Hepatocyte (in vitro differentiated cells): ENCODE results near the gene CELF4. TPM values are rescaled to one million over a fixed set of nuclear protein-coding genes. Genes with fewer than 3 reads are reported as not detected.

Experiments
- DNase-seq: peaks from one replicate; pipeline ENCODE4 v3.0.0-alpha.2; 2016; ENCODE audit warnings: low spot score
- H2AFZ ChIP-seq: fragments of 200-600 bp; sonication (generic); 2 replicates; pipeline ENCODE4 v1.6.0; 2016; ENCODE audit warnings: antibody characterized with exemption, mild to moderate bottlenecking
- H3K27ac ChIP-seq: fragments of 200-600 bp; sonication (generic); 2 replicates; pipeline ENCODE4 v1.5.1; 2016; ENCODE audit warnings: mild to moderate bottlenecking
- H3K27me3 ChIP-seq: fragments of 200-600 bp; sonication (generic); 2 replicates; pipeline ENCODE4 v1.6.1; 2016
- H3K36me3 ChIP-seq: fragments of 200-600 bp; sonication (generic); replicated peaks from 2 replicates; pipeline ENCODE4 v1.5.1; 2016; ENCODE audit warnings: low read depth; ENCODE audit not compliant: insufficient read depth
- H3K4me1 ChIP-seq: fragments of 200-600 bp; sonication (generic); 2 replicates; pipeline ENCODE4 v1.5.1; 2016; ENCODE audit warnings: mild to moderate bottlenecking, moderate library complexity; ENCODE audit not compliant: insufficient read depth
- H3K4me2 ChIP-seq: fragments of 200-600 bp; sonication (generic); 2 replicates; pipeline ENCODE4 v1.6.0; 2016
- H3K4me3 ChIP-seq: fragments of 200-600 bp; sonication (generic); 2 replicates; pipeline ENCODE4 v1.5.1; 2016; ENCODE audit warnings: mild to moderate bottlenecking
- H3K79me2 ChIP-seq: fragments of 200-600 bp; sonication (generic); 2 replicates; pipeline ENCODE4 v1.6.0; 2017; ENCODE audit warnings: mild to moderate bottlenecking
- H3K9me2 ChIP-seq: fragments of 200-600 bp; sonication (generic); replicated peaks from 2 replicates; pipeline ENCODE4 v1.6.0; 2017; ENCODE audit warnings: mild to moderate bottlenecking; ENCODE audit not compliant: insufficient read depth
- H3K9me3 ChIP-seq: fragments of 200-600 bp; sonication (generic); 2 replicates; pipeline ENCODE4 v1.5.1; 2016; ENCODE audit warnings: low read depth, mild to moderate bottlenecking
- H4K20me1 ChIP-seq: fragments of 200-600 bp; sonication (generic); 2 replicates; pipeline ENCODE4 v1.6.0; 2016; ENCODE audit warnings: mild to moderate bottlenecking; ENCODE audit not compliant: insufficient read depth, poor library complexity, severe bottlenecking
- EZH2 ChIP-seq: fragments of 200-600 bp; sonication (generic); IDR thresholded peaks from 2 replicates; pipeline ENCODE4 v1.6.1; 2016; ENCODE audit warnings: antibody characterized with exemption, mild to moderate bottlenecking, borderline replicate concordance
- EZH2phosphoT487 ChIP-seq: fragments of 200-600 bp; sonication (generic); IDR thresholded peaks from one replicate; pipeline ENCODE4 v1.6.1; 2018; ENCODE audit warnings: antibody characterized with exemption, mild to moderate bottlenecking, low read depth, moderate library complexity; ENCODE audit not compliant: unreplicated experiment, severe bottlenecking
- WGBS: methylation state at CpG from one replicate; pipeline ENCODE4 v1.1.6; 2016; ENCODE audit warnings: low lambda C conversion rate; ENCODE audit errors: missing lambda C conversion rate; 5-methylcytosine and 5-hydroxymethylcytosine counted together
- polyA plus RNA-seq: library from polyadenylated mRNA; unstranded; fragments of >200 nt; fragmentation: Nextera tagmentation; extraction: Ambion mirVana; gene quantifications from 2 replicates; pipeline ENCODE4 v1.2.1, GENCODE V29; 2016
- total RNA-seq: library from RNA; depleted of rRNA; stranded (reverse); fragments of >200 nt; gene quantifications from 2 replicates; pipeline ENCODE4 v1.2.3, GENCODE V29; 2014
- TF ChIP-seq, protein P1 (sequence below): fragments of 200-600 bp; sonication (generic); IDR thresholded peaks from 2 replicates; pipeline ENCODE4 v1.5.1; 2016; ENCODE audit warnings: antibody characterized with exemption, mild to moderate bottlenecking; ENCODE audit not compliant: poor library complexity

CELF4 gene
- total and polyA plus RNA-seq, 2 experiments from 2014 or later, result 1.3 to 2.9 TPM

GRCh38 chr18:37449618-37450017 lies 116.0 kb downstream of the CELF4 start:
- H3K4me1 ChIP-seq, result peaks cover 36% of the 10 kb centered on the region
- no peak for DNase-seq
- 83% methylated on average over 2 of the region's 2 CpGs for WGBS
- no peak overlapping the region for H3K4me3 ChIP-seq
- H3K36me3 ChIP-seq, result no peaks in the 10 kb centered on the region
- no peaks in the 10 kb centered on the region for H3K79me2 ChIP-seq
- no peaks in the 10 kb centered on the region for H4K20me1 ChIP-seq
- no peak overlapping the region for H2AFZ ChIP-seq
- H3K27me3 ChIP-seq, result no peaks in the 10 kb centered on the region
- H3K9me3 ChIP-seq, result no peaks in the 10 kb centered on the region
- TF ChIP-seq EZH2phosphoT487 (no peak), EZH2 (no peak)
- TF ChIP-seq, protein P1, sequence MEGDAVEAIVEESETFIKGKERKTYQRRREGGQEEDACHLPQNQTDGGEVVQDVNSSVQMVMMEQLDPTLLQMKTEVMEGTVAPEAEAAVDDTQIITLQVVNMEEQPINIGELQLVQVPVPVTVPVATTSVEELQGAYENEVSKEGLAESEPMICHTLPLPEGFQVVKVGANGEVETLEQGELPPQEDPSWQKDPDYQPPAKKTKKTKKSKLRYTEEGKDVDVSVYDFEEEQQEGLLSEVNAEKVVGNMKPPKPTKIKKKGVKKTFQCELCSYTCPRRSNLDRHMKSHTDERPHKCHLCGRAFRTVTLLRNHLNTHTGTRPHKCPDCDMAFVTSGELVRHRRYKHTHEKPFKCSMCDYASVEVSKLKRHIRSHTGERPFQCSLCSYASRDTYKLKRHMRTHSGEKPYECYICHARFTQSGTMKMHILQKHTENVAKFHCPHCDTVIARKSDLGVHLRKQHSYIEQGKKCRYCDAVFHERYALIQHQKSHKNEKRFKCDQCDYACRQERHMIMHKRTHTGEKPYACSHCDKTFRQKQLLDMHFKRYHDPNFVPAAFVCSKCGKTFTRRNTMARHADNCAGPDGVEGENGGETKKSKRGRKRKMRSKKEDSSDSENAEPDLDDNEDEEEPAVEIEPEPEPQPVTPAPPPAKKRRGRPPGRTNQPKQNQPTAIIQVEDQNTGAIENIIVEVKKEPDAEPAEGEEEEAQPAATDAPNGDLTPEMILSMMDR, result no peak
- peak overlapping the region; percentile 86 for H3K27ac ChIP-seq
- H3K4me2 ChIP-seq, result no peak overlapping the region
- no peaks in the 10 kb centered on the region for H3K9me2 ChIP-seq

GRCh38 chr18:37448946-37449345 lies 116.7 kb downstream of the CELF4 start:
- no peak overlapping the region for H3K27ac ChIP-seq
- no peak overlapping the region for H3K4me3 ChIP-seq
- no peak overlapping the region for H2AFZ ChIP-seq
- no peaks in the 10 kb centered on the region for H3K27me3 ChIP-seq
- H4K20me1 ChIP-seq, result no peaks in the 10 kb centered on the region
- 92% methylated on average over 4 of the region's 4 CpGs for WGBS
- no peaks in the 10 kb centered on the region for H3K79me2 ChIP-seq
- no peak for DNase-seq
- peaks cover 35% of the 10 kb centered on the region for H3K4me1 ChIP-seq
- no peaks in the 10 kb centered on the region for H3K9me3 ChIP-seq
- no peaks in the 10 kb centered on the region for H3K9me2 ChIP-seq
- no peaks in the 10 kb centered on the region for H3K36me3 ChIP-seq
- H3K4me2 ChIP-seq, result no peak overlapping the region
- TF ChIP-seq EZH2phosphoT487, result no peak

GRCh38 chr18:37447962-37448888 lies 117.4 kb downstream of the CELF4 start:
- H3K79me2 ChIP-seq, result no peaks in the 10 kb centered on the region
- H3K9me3 ChIP-seq, result no peaks in the 10 kb centered on the region
- 90% methylated on average over 22 of the region's 22 CpGs for WGBS
- H3K36me3 ChIP-seq, result no peaks in the 10 kb centered on the region
- no peaks in the 10 kb centered on the region for H3K9me2 ChIP-seq
- no peak overlapping the region for H3K27ac ChIP-seq
- peaks cover 28% of the 10 kb centered on the region for H3K4me1 ChIP-seq
- TF ChIP-seq EZH2phosphoT487, result no peak
- no peak for TF ChIP-seq EZH2
- TF ChIP-seq, protein P1, result no peak
- H3K4me2 ChIP-seq, result no peak overlapping the region
- no peaks in the 10 kb centered on the region for H4K20me1 ChIP-seq
- H3K27me3 ChIP-seq, result peaks cover under 1% of the 10 kb centered on the region
- DNase-seq, result no peak
- H3K4me3 ChIP-seq, result no peak overlapping the region
- no peak overlapping the region for H2AFZ ChIP-seq

DNA sequence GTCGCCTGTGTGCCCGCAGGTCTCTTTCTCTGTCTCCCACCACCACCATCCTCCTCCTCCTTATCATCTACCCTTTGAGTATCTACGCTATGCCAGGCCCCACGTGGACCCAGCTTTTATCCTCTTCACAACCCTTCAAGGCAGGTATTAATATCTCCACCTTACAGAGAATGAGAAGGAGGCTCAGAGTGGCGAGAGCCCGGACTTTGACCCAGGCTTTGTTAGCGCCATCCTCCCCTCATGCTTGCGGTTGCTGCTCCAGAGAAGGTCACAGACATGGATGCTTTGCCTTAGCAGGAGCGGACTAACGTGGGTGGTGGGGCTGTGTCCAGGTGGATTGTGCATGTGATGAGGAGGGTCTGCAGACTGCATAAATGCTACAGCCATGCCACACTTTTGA lies 119.8 kb downstream of the CELF4 start:
- H3K9me2 ChIP-seq, result no peaks in the 10 kb centered on the region
- no peaks in the 10 kb centered on the region for H3K36me3 ChIP-seq
- TF ChIP-seq, protein P1, result no peak
- TF ChIP-seq EZH2phosphoT487 (no peak), EZH2 (no peak)
- H3K4me3 ChIP-seq, result no peak overlapping the region
- no peak overlapping the region for H3K27ac ChIP-seq
- peaks cover 12% of the 10 kb centered on the region for H3K4me1 ChIP-seq
- no peaks in the 10 kb centered on the region for H3K79me2 ChIP-seq
- H2AFZ ChIP-seq, result no peak overlapping the region
- no peaks in the 10 kb centered on the region for H3K9me3 ChIP-seq
- 88% methylated on average over 10 of the region's 10 CpGs for WGBS
- peak; percentile 27 for DNase-seq
- no peak overlapping the region for H3K4me2 ChIP-seq
- H3K27me3 ChIP-seq, result peaks cover 8% of the 10 kb centered on the region
- H4K20me1 ChIP-seq, result no peaks in the 10 kb centered on the region
